ENCODE data around the gene SPATA2.

Gene SPATA2

DNA sequence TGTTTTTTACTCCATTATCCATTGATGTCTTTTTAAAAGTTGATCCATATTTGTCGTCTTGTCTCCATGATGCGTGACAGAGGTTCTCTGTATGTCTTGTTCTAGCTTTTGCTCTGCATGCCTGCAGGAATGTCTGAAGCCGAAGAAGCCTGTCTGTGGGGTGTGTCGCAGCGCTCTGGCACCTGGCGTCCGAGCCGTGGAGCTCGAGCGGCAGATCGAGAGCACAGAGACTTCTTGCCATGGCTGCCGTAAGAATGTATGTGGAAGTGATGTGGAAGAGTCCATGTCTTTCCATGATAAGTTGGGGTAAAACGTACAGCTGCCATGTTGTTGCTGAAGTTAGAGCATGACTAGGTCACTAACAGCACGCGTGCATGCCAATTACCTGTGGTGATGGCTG is 26.1 kb upstream of the SPATA2 start:
- Mint-ChIP-seq H3K36me3 (ENCODE audit: low read depth) (peaks cover 59% of the 10 kb centered on the region), H3K4me1 (ENCODE audit: low read depth) (peaks cover 48% of the 10 kb centered on the region), H3K27ac (peak overlapping the region; percentile 49), H3K9me3 (no peaks in the 10 kb centered on the region), H3K4me3 (no peak overlapping the region), H3K27me3 (no peaks in the 10 kb centered on the region)

DNA sequence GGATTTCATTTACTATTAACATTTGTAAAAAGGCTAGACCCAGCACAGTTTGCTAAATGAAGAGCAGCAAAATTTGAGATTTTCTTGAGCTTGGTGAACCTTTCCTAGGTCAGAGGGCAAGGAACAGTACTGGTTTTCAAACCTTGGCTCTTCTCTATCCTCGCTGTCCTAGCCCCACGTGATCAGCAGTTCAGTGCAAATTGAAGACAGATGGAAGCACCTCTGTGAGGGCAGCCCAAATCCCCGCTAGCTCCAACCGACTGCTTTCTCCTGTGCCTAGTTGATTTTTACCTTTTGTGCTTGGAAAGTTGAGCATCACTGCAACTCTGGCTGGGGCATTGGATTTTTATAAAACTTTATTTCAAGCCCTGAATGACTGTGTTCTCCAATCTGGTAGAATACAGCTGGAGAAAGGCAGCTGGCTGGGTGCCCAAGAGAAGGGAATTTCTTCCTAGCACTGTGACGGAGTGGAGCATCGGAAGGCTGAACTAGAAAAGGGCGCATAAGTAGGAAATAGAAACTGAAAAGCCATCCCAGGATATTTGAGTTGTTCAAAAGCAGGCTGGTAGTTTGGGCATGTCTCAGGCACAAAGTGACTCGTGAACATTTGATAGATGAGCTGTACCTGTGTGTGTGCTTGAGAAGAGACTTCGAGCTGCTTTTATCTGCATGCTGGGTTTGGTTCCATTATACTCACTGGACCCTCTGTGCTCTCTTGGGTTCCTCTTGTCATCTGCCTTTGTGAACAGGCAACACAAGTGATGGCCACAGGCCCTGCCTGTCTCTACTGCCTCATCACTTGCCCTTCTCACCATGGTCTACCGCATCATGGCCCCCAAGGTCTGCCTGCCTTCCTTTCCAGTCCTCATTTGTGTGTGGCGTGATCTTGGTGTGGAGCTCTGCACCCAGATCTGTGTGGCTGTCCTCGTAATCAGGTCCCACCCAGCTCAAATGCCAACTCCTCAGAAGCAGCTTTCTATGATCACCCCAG is 23.1 kb upstream of the SPATA2 start:
- Mint-ChIP-seq H3K4me3 (peak overlapping the region; percentile 98), H3K4me1 (ENCODE audit: low read depth) (peaks cover 61% of the 10 kb centered on the region), H3K27ac (peak overlapping the region; percentile 55), H3K27me3 (no peaks in the 10 kb centered on the region), H3K36me3 (ENCODE audit: low read depth) (peaks cover 37% of the 10 kb centered on the region), H3K9me3 (no peaks in the 10 kb centered on the region)

DNA sequence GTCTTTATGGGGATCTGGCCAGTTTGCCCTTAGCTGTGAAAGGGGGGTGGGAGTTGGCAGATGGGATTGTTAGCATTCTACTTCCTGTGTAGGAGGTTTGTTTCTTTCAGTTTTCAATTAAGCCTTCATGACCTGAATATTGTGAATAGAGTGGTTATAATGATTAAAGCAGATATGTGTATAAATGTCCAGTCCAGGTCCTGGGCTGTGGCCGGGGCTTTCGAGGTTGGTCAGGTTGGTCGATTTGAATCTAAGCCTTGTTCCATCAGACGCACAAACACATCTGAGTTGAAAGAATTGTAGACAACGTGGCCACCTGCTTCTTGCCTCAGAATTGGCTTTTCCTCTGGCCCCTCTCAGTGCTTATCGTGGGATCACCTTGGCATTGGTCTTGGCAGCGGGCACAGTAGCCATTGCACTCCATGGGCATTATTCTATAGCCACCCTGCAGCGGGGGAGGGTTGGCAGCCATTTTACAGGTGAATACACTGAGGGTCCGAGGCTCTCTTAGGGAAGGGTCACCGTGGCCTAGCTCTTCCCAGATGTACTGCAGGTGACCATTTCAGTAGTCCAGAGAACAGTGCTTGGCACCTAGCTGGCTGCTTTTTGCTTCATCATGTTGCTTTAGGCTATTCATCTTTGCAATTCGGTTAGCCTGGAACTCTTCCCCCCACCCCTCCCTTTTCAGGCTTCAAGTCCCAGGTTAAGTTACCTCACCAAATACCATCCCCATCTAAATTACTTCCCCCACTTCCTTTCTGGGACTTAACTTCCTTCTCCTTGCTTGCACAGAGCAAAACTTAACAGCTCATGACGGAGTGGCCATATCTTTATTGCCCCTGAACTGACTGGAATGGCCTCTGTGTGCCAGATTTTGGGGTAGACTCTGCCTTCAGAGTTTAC is 21.9 kb upstream of the SPATA2 start:
- Mint-ChIP-seq H3K4me3 (peak overlapping the region; percentile 98), H3K36me3 (ENCODE audit: low read depth) (peaks cover 31% of the 10 kb centered on the region), H3K4me1 (ENCODE audit: low read depth) (peaks cover 61% of the 10 kb centered on the region)

DNA sequence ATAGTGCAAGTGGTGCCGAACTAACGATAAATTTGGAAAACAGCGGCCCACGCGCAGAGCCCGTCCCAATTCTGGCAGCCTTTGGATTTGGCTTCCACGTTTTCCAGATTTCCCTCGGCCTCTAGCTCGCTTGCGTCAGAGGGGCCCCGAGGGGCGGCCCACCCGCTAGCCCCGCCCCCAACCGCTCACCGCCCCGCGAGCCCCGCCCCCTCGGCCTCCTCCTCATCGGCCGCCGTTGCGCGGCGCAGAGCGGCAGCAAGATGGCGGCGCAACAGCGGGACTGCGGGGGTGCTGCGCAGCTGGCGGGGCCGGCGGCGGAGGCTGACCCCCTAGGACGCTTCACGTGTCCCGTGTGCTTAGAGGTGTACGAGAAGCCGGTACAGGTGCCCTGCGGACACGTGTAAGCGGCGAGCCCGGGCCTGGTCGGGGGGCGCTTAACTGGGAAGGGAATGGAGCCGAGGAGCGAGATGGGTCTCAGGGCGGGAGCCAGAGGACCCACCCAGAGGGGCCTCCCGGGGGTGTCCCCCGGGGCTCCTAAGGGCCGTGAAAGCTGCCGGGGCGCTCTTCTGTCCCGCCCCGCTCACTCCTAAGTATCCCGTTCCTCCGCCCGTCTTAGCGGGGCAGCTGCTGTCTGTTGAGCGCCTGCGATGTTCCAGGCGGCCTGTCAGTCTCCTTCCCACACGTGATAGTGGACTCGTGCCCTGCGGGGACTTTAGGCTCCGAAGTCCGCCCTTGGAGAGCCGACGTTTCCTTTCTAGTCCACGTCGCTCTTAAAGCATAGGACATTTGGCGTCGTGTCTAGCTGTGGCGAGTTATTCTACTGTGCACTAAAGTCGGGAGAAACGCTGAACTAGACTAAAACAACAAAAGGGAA is 21.1 kb upstream of the SPATA2 start, which contains the start of gene RNF114:
RNF114 (plus strand) TSS at position 245 of the 874 bp plus-strand sequence; CDS start at position 261, 16 bp downstream.
- no peaks in the 10 kb centered on the region for H3K9me3 Mint-ChIP-seq
- H3K27ac Mint-ChIP-seq, result peak within 1 kb of the TSS; percentile 94
- peak within 1 kb of the TSS; percentile 98 for H3K4me3 Mint-ChIP-seq
- peaks cover 59% of the 10 kb centered on the region for H3K4me1 Mint-ChIP-seq (ENCODE audit: low read depth)
- peaks cover 23% of the 10 kb centered on the region for H3K36me3 Mint-ChIP-seq (ENCODE audit: low read depth)
- no peaks in the 10 kb centered on the region for H3K27me3 Mint-ChIP-seq

More for the DNA sequence above, 21.9 kb upstream of the SPATA2 start:
- Mint-ChIP-seq H3K27ac (peak overlapping the region; percentile 94), H3K27me3 (no peaks in the 10 kb centered on the region), H3K9me3 (no peaks in the 10 kb centered on the region)

DNA sequence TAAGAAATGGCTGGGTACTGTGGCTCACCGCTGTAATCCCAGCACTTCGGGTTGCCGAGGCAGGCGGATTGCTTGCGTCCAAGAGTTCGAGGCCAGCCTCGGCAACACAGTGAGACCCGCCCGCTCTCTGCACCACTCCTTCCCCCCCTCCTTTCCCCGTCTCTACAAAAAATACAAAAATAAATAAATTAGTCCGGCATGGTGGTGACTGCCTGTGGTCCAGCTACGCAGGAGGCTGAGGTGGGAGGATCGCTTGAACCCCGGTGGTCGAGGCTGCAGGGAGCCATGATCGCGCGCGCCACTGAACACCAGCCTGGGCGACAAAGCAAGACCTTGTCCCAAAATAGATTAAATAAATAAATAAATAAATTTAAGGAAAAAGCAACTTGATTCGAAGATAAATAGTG is 20.4 kb upstream of the SPATA2 start:
- peaks cover 52% of the 10 kb centered on the region for H3K4me1 Mint-ChIP-seq (ENCODE audit: low read depth)
- H3K9me3 Mint-ChIP-seq, result no peaks in the 10 kb centered on the region
- peaks cover 17% of the 10 kb centered on the region for H3K36me3 Mint-ChIP-seq (ENCODE audit: low read depth)
- H3K4me3 Mint-ChIP-seq, result peak overlapping the region; percentile 30
- H3K27ac Mint-ChIP-seq, result peak overlapping the region; percentile 16
- H3K27me3 Mint-ChIP-seq, result no peaks in the 10 kb centered on the region

DNA sequence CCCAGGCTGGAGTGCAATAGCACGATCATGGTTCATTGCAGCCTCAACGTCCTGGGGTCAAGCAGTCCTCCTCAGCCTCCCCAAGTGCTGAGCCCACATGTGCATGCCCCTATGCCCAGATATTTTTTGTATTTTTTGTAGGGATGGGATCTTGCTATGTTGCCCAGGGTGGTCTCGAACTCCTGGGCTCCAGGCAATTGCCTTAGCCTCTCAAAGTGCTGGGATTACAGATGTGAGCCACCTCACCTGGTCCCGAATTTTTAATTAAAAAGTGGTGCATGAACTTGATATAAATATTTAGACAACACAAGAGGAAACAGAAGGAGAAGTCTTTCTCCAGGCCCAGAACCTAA is 13.8 kb upstream of the SPATA2 start:
- Mint-ChIP-seq H3K36me3 (ENCODE audit: low read depth) (no peaks in the 10 kb centered on the region), H3K4me3 (no peak overlapping the region), H3K27ac (no peak overlapping the region), H3K9me3 (no peaks in the 10 kb centered on the region), H3K27me3 (no peaks in the 10 kb centered on the region), H3K4me1 (ENCODE audit: low read depth) (peaks cover 12% of the 10 kb centered on the region)

DNA sequence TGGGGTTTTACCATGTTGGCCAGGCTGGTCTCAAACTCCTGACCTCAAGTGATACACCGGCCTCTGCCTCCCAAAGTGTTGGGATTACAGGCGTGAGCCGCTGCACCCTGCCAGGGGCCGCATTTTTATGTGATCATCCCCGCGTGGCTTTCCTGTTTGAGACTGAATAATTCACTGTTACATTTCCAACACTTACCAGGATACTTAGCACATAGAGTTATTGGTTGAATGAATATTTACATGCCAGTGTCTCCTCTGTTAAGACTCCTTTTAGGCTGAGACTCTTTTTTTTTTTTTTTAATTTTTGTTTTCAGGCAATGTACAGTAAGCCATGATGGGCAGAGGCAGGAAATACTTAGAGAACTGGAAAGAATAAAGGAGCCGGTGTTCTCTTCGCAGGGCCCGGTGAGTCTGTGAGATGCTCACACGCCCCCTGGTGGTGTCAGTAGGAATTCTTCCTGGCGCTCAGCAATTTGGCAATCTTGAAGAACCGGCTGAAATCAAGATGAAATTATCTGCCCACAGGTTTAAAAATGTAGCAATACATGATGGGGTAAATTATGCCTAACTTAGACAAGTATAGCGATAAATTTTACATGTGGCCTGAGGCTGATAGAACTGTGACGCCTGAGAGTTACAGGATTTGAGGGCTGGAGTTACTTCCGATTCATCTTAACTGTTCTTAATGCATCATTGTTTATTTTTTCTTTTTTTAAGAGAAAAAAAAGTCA is 13.2 kb upstream of the SPATA2 start:
- H3K27ac Mint-ChIP-seq, result peak overlapping the region; percentile 58
- no peak overlapping the region for H3K4me3 Mint-ChIP-seq
- no peaks in the 10 kb centered on the region for H3K36me3 Mint-ChIP-seq (ENCODE audit: low read depth)

DNA sequence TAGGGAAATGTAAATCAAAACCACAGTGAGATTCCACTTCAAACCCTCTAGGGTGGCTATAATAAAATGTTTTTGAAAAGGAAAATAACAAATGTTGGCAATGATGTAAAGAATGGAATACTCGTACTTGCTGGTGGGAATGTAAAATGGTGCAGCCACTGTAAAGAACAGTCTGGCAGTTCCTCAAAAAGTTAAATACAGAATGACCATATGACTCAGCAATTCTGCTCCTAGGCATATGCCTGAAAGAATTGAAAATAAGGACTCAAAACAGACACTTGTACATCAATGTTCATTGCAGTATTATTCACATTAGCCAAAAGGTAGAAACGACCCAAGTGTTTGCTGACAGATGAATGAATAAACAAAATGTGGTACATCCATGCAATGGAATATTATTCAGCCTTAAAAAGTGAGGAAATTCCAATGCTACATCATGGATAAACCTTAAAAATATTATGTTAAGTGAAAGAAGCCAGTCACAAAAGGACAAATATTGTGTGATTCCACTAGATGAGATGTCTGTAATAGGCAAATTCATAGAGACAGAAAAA is 10.6 kb upstream of the SPATA2 start:
- H3K27me3 Mint-ChIP-seq, result no peaks in the 10 kb centered on the region
- H3K36me3 Mint-ChIP-seq (ENCODE audit: low read depth), result no peaks in the 10 kb centered on the region
- H3K9me3 Mint-ChIP-seq, result no peaks in the 10 kb centered on the region
- H3K4me3 Mint-ChIP-seq, result no peak overlapping the region
- no peak overlapping the region for H3K27ac Mint-ChIP-seq
- H3K4me1 Mint-ChIP-seq (ENCODE audit: low read depth), result peaks cover 10% of the 10 kb centered on the region

More for the DNA sequence above, 13.2 kb upstream of the SPATA2 start:
- H3K4me1 Mint-ChIP-seq (ENCODE audit: low read depth), result peaks cover 10% of the 10 kb centered on the region
- H3K9me3 Mint-ChIP-seq, result no peaks in the 10 kb centered on the region
- no peaks in the 10 kb centered on the region for H3K27me3 Mint-ChIP-seq

DNA sequence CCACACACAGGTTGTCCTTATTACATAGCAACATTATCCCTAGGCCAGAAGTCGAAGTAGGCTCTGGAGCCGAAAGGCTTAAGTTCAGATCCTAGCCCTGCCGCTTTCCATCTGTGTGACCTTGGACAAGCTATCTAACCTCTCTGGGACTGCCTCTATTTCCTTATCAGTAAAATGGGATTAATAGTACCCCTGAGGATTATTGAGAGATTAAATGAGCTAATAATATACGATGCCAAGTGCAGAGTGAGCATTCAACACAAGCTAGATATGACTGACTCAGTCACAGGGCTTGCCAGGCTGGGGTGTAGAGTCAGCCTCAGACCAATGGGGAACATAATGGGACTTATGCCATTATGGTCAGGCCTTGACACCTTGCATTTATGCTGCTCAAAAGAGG is 8.9 kb upstream of the SPATA2 start:
- Mint-ChIP-seq H3K4me3 (no peak overlapping the region), H3K9me3 (no peaks in the 10 kb centered on the region), H3K27me3 (no peaks in the 10 kb centered on the region), H3K36me3 (ENCODE audit: low read depth) (no peaks in the 10 kb centered on the region), H3K4me1 (ENCODE audit: low read depth) (peaks cover 10% of the 10 kb centered on the region), H3K27ac (no peak overlapping the region)

DNA sequence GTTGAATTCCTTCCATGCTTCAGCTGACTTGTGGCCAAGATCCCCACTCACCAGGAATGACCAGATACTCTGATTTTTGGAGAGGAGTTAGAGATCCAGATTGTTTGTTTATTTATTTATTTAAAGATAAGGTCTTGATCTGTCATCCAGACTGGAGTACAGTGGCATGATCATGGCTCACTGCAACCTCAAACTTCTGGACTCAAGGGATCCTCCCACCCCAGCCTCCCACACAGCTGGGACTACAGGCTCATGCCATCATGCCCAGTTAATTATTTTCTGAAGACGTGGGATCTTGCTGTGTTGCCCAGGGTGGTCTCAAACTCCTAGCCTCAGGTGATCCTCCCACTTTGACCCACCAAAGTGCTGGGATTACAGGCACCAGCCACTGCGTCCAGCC is 4.1 kb upstream of the SPATA2 start:
- Mint-ChIP-seq H3K9me3 (no peaks in the 10 kb centered on the region), H3K4me3 (no peak overlapping the region), H3K4me1 (ENCODE audit: low read depth) (peaks cover 20% of the 10 kb centered on the region), H3K27ac (no peak overlapping the region), H3K27me3 (no peaks in the 10 kb centered on the region), H3K36me3 (ENCODE audit: low read depth) (no peaks in the 10 kb centered on the region)

DNA sequence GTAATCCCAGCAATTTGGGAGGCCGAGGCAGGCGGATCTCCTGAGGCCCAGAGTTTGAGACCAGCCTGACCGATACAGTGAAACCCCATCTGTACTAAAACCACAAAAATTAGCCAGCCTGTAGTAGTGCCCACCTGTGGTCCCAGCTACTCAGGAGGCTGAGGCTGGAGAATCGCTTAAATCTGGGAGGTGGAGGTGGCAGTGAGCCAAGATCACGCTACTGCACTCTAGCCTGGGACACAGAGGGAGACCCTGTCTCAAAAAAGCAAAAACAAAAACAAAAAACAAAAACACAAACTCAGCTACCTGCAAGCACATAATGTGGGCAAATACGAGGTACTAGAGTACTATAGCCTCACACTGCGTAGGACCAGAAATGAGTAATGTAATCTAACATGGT is 3.7 kb upstream of the SPATA2 start:
- H3K4me1 Mint-ChIP-seq (ENCODE audit: low read depth), result peaks cover 24% of the 10 kb centered on the region
- H3K4me3 Mint-ChIP-seq, result no peak overlapping the region
- H3K27me3 Mint-ChIP-seq, result no peaks in the 10 kb centered on the region
- no peak overlapping the region for H3K27ac Mint-ChIP-seq
- H3K36me3 Mint-ChIP-seq (ENCODE audit: low read depth), result no peaks in the 10 kb centered on the region
- no peaks in the 10 kb centered on the region for H3K9me3 Mint-ChIP-seq

DNA sequence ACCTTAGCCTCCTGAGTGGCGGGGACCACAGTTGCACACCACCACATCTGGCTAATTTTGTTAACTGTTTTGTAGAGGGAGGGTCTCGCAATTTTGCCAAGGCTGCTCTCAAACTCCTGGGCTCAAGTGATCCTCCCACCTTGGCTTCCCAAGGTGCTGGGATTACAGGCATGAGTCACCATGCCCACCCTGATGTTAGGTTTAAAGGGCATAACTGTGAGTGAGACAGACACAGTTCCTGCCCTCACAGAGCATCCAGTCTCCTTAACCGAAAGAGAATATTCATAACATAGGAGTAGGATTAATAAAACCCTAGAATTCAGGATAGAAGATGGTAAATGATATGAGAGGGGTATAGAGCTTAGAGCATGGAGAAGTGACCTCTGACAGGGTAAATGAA is 3.1 kb upstream of the SPATA2 start:
- no peaks in the 10 kb centered on the region for H3K27me3 Mint-ChIP-seq
- H3K4me3 Mint-ChIP-seq, result no peak overlapping the region
- peaks cover 30% of the 10 kb centered on the region for H3K4me1 Mint-ChIP-seq (ENCODE audit: low read depth)
- no peaks in the 10 kb centered on the region for H3K36me3 Mint-ChIP-seq (ENCODE audit: low read depth)
- no peak overlapping the region for H3K27ac Mint-ChIP-seq
- no peaks in the 10 kb centered on the region for H3K9me3 Mint-ChIP-seq

DNA sequence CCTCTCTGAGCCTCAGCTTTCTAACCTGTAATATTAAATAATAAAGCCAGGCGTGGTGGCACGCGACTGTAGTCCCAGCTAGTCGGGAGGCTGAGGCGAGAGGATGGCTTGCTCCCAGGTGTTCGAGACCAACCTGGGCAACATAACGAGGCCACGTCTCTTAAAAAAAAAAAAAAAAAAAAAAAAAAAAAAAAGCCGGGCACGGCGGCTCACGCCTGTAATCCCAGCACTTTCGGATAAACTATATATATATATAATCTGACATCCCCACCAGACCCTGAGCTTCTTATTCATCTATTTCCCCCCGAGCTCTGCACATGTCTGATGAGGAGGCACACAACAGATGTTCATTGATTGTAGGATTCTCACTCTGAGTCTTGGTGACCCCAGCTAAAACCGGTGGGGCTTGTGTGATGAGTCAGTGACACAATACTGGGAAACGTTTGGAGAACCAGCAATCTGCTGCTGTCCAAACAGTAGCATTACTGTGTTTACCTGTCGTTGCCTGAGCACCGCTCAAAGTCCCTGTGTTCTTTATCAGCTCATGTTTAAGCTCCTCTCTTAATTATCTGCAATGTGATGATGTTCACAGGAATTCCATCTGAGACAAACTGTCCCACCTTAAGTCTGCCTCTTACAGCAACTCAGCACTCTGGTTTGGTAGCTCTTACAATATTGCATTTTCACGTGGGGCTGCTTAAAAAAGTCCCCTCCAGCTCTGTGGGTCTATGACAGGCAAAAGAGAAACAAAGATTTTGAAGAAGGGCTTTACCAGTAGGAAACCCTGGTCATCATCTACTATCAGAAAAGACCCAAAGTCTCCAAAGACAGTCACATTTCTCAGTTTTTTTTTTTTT is 1.0 kb upstream of the SPATA2 start:
- peaks cover 41% of the 10 kb centered on the region for H3K4me1 Mint-ChIP-seq (ENCODE audit: low read depth)
- H3K4me3 Mint-ChIP-seq, result peak overlapping the region; percentile 100
- peak overlapping the region; percentile 100 for H3K27ac Mint-ChIP-seq
- peaks cover 3% of the 10 kb centered on the region for H3K36me3 Mint-ChIP-seq (ENCODE audit: low read depth)
- H3K9me3 Mint-ChIP-seq, result no peaks in the 10 kb centered on the region
- no peaks in the 10 kb centered on the region for H3K27me3 Mint-ChIP-seq
